ENCODE data around the gene VIPR2.
"Not testable (repeated sequence)": the region's sequence is repeated elsewhere in the genome, so short reads cannot be mapped to it uniquely, and the experiment has no call there.

The VIPR2 gene

DNA sequence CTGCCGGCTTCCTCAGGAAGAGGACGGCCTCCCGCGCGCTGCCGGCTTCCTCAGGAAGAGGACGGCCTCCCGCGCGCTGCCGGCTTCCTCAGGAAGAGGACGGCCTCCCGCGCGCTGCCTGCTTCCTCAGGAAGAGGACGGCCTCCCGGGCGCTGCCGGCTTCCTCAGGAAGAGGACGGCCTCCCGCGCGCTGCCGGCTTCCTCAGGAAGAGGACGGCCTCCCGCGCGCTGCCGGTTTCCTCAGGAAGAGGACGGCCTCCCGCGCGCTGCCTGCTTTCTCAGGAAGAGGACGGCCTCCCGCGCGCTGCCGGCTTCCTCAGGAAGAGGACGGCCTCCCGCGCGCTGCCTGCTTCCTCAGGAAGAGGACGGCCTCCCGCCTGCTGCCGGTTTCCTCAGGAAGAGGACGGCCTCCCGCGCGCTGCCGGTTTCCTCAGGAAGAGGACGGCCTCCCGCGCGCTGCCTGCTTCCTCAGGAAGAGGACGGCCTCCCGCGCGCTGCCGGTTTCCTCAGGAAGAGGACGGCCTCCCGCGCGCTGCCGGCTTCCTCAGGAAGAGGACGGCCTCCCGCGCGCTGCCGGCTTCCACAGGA is 138.6 kb downstream of the VIPR2 start:
- not testable (repeated sequence) for DNase-seq

DNA sequence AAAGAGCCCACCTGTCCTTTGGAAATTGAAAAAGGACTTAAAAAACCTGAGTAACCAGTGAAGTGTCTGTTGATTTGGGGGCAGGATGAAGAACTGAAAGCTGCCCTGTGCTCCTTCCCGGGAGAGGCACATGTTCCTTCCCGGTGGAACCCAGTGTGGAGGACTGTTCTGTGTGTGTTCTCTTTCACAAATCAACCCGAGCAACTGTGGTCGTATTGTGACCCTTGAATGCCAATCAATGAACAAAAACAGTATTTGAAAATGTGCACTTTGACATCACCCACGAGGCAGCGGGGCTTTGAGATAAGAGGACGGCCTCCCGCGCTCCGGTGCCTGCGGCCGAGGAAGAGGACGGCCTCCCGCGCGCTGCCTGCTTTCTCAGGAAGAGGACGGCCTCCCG is 139.0 kb downstream of the VIPR2 start:
- DNase-seq: no peak

DNA sequence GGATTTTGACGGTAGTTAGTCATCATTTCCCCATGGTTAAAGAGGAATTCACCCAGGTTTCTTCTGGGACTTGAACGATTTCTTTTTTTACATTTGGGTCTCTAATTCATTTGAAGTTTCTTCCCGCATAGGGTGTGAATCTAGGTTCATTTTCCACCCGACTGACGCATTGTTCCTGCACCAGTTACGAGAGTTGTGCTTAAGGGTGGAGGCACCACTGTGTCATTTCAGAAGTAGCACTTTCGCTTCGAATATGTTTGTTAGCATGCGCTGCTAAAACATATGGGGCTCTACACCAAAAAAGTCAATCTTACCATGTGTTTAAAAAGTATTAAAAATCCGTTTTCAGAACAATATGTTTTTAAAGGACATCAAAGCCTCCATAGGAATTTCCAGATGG is 140.3 kb downstream of the VIPR2 start:
- no peak for DNase-seq

DNA sequence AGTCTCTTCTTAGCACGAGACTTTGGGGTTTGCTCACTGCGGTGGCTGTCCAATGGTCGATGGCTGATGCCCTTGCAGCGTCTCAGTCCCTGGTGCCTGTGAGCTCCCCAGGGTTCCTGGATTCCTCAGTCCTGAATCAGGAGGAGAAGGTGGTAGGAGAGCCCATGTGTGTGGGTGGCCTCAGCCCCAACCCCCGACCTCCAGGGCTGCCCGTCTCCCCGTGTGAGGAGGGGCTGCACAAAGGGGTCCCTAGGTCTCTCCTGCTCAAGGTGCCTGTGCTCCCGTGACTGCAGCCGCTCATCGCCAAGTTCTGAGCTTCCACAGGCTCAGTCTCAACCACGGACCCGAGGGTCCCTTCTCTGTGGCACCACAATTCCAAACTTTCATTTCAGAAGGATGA is 142.9 kb downstream of the VIPR2 start:
- DNase-seq: no peak

DNA sequence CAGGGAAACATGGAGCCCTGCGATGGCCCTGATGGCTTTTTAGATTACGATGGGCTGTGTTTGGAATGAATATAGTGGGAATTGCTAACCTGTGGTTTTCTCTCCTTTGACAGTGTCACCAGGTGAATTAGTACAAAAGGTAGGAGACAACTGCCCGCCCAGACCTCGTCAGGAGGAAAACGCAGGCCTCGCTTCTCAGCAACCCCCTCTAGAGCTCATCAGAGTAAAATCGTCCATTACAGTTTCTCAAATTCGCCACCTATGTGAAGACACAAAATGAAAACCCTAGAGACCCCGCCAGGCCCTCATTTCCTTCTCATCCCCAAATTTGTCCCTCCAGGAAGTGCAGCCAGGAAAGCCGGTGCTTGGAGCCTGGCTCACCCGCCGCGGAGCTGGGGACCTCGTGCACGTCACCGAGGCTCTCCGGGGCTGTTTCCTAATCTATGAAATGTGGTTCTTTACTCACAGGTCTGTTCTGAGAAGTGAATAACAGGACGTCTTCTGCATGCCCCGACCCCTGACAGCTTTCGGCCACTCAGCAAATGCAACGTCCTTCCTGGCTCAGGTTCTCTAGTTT is 143.7 kb downstream of the VIPR2 start:
- no peak for DNase-seq

DNA sequence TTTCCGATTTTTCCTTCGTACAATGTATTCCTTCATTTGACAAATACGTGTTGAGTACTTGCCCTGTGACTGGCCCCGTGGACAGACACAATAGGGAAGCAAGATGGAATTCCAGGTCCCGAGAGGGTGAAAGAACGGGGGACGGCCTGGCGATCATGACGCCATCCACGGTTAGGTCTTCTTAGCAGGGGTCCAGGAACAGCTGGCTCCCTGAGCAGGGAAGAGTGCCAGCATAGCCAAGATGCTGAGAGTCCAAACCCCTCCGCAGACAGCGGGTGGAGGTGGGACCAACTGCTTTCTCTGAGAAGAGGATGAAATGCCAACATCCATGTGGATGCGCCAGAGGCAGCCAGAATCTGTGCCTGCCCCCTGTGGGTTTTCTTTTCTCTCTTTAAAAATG is 144.6 kb downstream of the VIPR2 start:
- no peak for DNase-seq

DNA sequence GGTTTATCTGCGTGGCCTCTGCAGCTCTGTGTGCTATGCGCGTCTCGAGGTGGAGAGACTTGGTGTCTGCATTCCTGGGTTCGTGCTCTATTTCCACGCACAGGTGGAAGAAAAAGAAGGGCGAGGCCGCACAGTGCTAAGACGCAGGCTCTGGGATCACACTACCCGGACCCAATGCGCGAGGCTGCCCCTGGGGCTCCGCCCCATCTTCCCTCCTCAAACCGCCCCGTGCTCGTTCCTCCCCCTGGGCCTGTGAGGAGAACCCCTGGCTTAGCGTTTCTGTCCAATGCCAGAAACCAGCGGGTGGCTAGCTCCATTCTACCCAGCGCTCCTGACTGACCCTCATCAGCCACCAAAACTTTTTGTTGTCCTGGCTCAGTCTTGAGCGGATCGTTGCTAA is 145.2 kb downstream of the VIPR2 start:
- no peak for DNase-seq

DNA sequence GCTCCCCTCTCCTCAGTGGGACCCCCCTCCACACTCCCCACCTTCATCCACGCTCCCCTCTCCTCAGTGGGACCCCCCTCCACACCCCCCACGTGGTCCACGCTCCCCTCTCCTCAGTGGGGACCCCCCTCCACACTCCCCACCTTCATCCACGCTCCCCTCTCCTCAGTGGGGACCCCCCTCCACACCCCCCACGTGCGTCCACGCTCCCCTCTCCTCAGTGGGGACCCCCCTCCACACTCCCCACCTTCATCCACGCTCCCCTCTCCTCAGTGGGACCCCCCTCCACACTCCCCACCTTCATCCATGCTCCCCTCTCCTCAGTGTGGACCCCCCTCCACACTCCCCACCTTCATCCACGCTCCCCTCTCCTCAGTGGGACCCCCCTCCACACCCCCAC is 146.4 kb downstream of the VIPR2 start:
- not testable (repeated sequence) for DNase-seq

DNA sequence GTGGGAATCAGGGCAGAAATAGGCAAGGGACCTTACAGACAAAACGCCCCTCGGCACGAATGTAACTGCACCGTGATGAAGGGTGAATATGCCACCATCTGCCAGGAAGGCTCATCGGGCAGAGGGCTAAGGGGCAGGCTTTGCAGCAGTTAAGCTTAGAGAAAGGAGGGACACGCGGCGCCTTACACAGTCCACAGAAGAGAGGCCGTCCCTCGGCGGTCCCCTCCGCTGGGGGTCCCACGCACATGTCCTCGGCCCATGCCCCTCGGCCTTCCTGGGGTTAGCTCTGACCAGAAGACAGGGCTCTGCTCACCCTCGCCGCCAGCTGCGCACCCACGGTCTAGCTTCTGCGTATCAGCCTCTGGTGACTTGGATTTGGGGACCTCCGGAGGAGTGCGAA is 147.2 kb downstream of the VIPR2 start:
- DNase-seq: no peak

DNA sequence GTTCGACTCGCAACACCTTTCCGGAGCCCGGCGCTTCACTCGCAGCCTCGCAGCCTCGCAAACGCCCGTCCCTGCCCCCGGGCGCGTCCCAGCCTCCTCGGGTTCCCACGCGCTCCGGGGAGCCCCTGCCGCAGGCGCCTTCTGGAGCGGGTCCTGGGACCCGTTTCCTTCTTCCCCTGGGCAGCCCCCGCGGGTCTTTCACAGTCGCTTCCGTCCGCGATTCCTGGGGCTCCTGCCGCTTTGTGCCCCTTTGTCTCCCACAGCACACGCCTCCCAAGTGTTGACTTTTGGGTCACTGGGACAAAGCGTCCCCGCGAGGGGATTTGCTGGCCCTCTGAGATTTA is 147.6 kb downstream of the VIPR2 start:
- DNase-seq: no peak

DNA sequence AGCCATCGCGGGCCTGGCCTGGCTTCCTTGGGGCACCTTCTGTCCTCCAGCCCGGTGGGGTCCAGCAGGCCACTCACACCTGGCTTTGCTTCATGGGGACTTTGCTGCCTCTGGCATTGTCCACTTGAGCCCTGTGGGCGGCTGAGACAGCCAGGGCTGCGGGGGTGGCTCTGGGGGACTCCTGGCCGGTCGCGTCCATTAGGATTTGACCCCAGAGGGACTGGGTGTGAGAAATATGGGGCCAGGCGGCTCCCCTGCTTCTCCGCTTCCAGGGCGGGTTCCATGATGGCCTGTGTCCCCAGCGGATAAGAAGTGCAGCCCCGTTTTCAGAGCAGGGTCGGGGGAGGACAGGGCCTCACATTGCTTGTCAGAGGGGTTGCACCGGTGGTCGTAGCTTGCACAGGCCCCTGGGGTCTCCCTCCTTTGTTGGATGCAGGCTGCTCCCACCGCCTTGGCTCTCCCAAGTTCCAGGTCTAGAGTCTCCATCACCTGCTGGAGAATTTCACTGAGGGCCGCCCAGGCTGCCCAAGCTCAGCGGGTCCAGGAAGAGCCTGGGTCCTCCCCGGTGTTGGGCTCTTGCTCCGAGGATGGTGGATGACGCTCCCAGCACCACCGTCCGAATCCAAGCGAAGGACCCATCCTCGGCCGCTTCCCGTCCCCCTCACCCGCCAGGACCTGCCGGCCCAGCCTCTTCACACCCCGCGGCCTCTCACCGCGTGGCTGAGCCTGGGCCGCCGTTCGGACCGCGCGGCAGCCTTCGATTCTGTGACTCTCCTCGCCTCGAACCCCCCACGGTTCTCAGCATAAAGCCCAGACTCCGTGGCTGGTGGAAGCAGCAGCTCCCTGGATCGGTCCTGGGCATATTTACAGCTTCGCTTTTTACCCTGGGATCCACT is 148.2 kb downstream of the VIPR2 start:
- no peak for DNase-seq

DNA sequence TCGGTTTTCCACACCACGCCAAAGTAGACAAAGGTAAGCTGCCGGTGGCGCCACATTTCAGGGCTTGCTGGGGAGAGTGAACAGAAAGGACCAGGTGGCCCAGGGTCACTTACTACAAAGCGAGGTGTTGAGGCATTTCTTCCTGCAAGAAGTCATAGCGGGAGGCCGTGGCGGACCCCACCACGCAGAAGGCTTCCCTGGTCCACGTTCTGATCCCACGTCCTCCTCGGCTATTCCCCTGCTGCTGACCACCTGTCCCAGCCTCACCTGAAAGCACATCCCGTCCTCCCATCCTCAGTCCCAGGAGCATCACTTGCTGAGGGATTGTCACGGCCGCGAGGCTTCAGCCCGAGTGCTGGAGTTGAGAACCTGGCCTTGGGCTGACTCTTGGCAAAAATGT is 149.2 kb downstream of the VIPR2 start:
- DNase-seq: no peak

DNA sequence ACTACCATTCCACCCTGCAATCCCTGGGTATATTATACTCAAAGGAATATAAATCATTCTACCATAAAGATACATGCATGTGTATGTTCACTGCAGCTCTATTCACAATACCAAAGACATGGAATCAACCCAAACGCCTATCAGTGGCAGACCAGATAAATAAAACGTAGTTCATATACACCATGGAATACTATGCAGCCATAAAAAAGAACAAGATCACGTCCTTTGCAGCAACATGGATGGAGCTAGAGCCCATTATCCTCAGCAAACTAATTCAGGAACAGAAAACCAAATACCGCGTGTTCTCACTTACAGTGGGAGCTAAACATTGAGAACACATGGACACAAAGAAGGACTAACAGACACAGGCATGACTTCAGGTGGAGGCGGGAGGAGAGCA is 150.0 kb downstream of the VIPR2 start:
- DNase-seq: no peak

DNA sequence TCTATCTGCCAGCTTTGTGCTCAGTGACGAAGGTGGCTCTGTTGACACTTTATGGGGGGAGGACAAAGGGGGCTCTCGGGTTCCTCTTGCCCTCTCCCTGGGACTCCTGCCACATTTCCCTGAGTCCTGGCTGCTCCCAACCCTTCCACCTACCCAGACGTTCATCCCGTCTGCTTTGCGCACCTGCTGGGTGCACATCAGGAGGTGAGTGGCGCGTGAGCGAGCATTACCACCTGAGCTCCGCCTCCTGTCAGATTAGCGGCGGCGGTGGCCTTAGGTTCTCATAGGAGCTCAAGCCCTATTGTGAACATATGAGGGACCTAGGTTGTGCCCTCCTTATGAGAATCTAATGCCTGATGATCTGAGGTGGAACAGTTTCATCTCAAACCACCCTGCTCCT is 151.1 kb downstream of the VIPR2 start:
- no peak for DNase-seq

DNA sequence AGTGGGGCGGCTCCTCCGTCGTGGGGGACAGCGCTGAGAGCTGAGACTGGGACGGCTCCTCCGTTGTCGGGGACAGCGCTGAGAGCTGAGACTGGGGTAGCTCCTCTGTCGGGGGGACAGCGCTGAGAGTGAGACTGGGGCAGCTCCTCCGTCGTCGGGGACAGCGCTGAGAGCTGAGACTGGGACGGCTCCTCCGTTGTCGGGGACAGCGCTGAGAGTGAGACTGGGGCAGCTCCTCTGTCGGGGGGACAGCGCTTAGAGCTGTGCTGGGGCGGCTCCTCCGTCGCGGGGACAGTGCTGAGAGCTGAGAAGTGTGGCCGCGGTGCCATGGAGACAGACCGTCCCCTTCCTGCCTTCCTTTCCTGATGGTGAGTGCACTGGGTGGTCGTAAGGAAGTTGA is 151.9 kb downstream of the VIPR2 start:
- no peak for DNase-seq

DNA sequence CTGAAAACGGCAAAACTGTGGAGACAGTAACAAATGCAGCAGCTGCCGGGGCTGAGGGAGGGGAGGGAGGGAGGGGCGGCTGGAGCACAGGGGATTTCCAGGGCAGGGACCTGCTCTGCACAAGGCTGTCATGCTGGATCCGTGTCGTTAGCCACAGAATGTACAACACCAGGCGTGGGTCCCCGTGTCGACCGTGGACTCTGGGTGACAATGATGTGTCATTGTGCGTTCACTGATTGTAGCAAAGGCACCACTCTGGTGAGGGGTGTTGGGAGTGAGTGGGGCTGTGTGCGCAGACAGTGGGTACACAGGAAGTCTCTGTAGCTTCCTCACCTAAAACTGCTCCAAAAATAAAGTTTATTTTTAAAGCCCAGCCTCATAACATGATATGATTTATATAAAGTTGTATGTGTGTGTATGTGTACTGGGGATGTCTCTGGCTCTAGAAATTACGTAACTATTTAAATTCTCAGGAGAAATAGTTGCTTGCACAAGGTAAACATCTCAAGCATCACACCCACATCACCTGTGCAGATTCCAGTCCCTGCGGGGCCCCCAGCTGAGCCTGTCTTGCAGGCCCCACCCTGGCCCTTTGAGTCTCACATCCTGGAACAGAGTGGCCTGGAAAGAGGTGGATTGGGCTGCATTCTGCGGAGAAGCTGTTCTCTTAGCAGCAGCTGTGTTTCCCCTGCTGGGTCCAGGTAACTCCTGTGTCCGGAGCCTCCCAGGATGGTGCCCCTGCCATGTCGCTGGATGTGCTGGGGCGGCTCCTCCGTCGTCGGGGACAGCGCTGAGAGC is 152.6 kb downstream of the VIPR2 start:
- no peak for DNase-seq

DNA sequence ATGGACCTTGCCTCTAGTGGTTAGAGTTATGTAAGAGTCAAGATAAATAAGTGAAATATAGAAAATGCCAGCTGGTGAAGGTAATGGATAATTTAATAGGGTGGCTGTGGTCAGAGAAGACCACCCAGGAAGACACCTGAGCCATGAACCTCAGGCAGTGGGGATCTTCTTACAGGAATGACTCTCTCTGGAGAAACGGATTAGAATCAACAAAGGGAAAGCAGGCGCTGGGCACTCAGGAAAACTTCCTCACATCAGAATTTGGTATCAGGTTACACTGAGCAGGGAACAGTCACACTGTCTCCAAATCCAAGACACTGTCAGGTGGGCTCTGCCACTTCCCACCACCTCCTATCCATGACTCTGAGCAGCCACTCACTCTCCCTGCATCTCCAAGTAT is 155.7 kb downstream of the VIPR2 start:
- no peak for DNase-seq

DNA sequence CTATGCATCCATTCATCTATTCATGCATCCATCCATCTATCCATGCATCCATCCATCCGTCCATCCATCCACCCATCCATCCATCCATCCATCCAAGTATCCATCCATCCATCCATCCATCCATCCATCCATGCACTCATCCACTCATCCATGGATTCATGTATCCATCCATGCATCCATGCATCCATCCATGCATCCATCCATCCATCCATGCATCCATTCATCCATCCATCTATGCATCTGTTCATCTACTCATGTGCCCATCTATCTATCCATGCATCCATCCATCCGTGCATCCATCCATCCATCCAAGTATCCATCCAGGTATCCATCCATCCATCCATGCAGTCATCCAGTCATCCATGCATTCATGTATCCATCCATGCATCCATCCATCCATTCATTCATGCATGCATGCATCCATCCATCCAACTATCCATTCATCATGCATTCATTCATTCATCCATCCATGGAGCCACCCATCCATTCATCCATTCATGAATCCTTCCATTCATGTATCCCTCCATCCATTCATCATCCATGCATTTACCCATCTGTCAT is 156.3 kb downstream of the VIPR2 start:
- DNase-seq: no peak

DNA sequence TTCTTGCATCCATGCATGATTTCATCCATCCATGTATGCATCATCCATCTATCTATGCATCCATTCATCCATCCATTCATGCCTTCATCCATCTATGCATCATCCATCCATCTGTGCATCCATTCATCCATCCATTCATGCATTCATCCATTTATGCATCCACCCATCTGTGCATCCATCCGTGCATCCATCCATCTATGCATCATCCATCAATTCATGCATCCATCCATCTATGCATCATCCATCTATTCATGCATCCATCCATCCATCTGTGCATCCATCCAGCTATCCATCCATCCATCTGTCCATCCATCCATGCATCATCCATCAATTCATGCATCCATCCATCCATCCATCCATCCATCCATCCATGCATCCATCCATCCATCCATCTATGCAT is 157.0 kb downstream of the VIPR2 start:
- DNase-seq: no peak

DNA sequence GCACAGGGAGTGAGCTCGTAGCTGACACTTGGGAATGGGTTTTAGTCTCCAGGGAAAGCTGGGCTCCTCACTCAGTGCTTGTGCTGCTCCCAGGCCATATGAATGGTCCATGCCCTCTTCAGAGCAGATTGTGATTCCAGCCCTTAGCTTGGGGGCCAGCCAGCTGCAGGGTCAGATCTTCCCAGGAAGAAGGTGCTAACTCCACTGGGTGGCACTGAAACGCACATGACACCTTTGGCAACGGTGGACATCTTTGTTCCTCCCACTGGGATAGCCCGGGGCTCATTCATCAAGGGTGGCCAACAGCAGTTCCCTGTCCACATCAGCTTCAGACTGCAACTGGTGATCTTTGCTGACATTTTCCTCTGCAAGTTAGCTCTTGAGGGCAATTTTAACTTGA is 159.1 kb downstream of the VIPR2 start:
- DNase-seq: no peak

DNA sequence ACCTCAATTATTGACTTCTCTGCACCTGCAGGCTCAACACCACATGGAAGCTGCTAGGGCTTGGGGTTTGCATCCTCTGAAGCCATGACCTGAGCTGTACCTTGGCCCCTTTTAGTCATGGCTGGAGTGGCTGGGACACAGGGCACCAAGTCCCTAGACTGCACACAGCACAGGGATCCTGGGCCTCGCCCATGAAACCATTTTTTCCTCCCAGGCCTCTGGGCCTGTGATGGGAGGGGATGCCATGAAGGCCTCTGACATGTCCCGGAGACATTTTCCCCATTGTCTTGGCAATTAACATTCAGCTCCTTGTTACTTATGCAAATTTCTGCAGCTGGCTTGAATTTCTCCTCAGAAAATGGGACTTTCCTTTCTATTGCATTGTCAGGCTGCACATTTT is 160.7 kb downstream of the VIPR2 start:
- not testable (repeated sequence) for DNase-seq

DNA sequence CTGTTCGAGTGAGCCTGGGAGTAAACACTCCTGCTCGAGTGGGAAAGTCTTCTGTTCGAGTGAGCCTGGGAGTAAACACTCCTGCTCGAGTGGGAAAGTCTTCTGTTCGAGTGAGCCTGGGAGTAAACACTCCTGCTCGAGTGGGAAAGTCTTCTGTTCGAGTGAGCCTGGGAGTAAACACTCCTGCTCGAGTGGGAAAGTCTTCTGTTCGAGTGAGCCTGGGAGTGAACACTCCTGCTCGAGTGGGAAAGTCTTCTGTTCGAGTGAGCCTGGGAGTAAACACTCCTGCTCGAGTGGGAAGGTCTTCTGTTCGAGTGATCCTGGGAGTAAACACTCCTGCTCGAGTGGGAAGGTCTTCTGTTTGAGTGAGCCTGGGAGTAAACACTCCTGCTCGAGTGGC is 162.6 kb downstream of the VIPR2 start:
- DNase-seq: not testable (repeated sequence)

DNA sequence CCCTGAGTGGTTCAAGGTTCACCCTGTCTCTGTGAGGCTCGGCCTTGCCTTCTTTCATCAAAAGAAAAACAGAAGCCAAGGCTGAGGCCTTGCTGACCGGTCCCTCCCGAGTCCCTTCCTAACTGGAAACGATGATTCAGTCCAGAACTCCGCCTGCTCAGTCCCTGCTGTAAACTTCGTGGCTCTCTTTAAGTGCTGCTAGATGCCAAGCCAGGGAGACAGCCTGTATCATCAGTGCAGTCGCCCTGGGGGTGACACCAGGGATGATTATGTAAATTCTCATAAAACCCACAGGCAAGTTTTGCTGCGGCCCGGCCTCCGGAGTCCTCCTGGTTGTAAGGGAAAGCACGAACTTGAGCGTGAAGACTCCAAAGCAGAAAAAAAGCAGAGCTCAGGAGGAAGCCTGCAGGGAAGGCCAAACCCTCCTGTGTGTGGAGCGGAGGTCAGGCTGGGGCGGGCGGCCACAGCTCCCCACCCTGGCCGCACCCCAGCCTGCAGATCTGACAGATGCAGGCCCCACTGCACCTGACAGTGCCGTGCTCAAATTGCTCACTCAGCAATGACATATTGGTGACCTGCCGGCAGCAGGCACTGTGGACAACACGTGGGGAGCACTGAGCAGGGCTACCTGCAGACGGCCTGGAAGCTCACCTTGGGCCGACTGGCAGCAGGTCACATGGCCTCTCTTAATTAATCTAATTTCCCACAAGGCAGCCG is 164.9 kb downstream of the VIPR2 start:
- no peak for DNase-seq

Data from NCI-H526 treated with DMSO at 0.1 percent for 48 hours (cell line).